Astrocyte of the cerebellum (primary cell): ENCODE measurements around the gene HBA1.
A peak's percentile ranks its signal among the peaks of the same experiment; 100 is the strongest.

Experiments
- DNase-seq: peaks from one replicate; pipeline ENCODE4 v3.0.0-alpha.2; 2011; ENCODE audit warnings: low read depth
- H3K4me3 ChIP-seq: 2 replicates; pipeline ENCODE4 v1.5.1; 2011; ENCODE audit warnings: mild to moderate bottlenecking, low read depth, low read length, moderate library complexity
- CTCF ChIP-seq: IDR thresholded peaks from 2 replicates; pipeline ENCODE4 v1.5.1; 2012; ENCODE audit warnings: low read length, low read depth, moderate library complexity, mild to moderate bottlenecking; ENCODE audit errors: missing control alignments
- in situ Hi-C: cut with HindIII; loops from 2 replicates; pipeline ENCODE4 v1.10.0; 2017; ENCODE audit warnings: low sequenced_read_pairs

The HBA1 gene

GRCh38 chr16:180101-180675 lies 3.7 kb downstream of the HBA1 start, which contains the start of gene HBQ1:
Gene HBQ1 (plus strand): TSS chr16:180459. CDS start chr16:180487, 28 bp downstream.
- H3K4me3 ChIP-seq = peak within 1 kb of the TSS; percentile 32
- in situ Hi-C loops = no loop called here
- peak; percentile 26 for TF ChIP-seq CTCF
- DNase-seq = no peak

- in situ Hi-C loops = no loop called here
- H3K4me3 ChIP-seq = peak overlapping the region; percentile 32
- peak; percentile 12 for DNase-seq
- no peak for TF ChIP-seq CTCF
These were observed 4.4 kb downstream of the HBA1 start for GRCh38 chr16:180681-181564.

GRCh38 chr16:181565-182021 lies 5.1 kb downstream of the HBA1 start:
- in situ Hi-C loops = no loop called here
- TF ChIP-seq CTCF = peak; percentile 89
- no peak for DNase-seq
- H3K4me3 ChIP-seq = no peak overlapping the region

- in situ Hi-C loops = no loop called here
- DNase-seq = no peak
These were observed 6.5 kb downstream of the HBA1 start for GRCh38 chr16:183005-183404.

GRCh38 chr16:185213-185612 lies 8.7 kb downstream of the HBA1 start:
- no peak for TF ChIP-seq CTCF
- in situ Hi-C loops = no loop called here
- no peak for DNase-seq
- no peak overlapping the region for H3K4me3 ChIP-seq

More at GRCh38 chr16:183005-183404, 6.5 kb downstream of the HBA1 start:
- H3K4me3 ChIP-seq = no peak overlapping the region
- no peak for TF ChIP-seq CTCF

GRCh38 chr16:185691-186090 lies 9.2 kb downstream of the HBA1 start:
- in situ Hi-C loops = no loop called here
- H3K4me3 ChIP-seq = no peak overlapping the region
- DNase-seq = no peak
- no peak for TF ChIP-seq CTCF
